Left kidney (tissue), 2 donors: ENCODE results near the gene ANKAR. TPM values are rescaled to one million over a fixed set of nuclear protein-coding genes. Genes with fewer than 3 reads are reported as not detected.
"Not testable (repeated sequence)": the region's sequence is repeated elsewhere in the genome, so short reads cannot be mapped to it uniquely, and the experiment has no call there.

Experiments
- DNase-seq: peaks from one replicate; pipeline ENCODE4 v3.0.0-alpha.2; 2013
- polyA plus RNA-seq: library from polyadenylated mRNA; unstranded; fragments of 120-200 nt; gene quantifications from one replicate; pipeline ENCODE4 v1.2.1, GENCODE V29; 2013; ENCODE audit not compliant: insufficient read length

Gene ANKAR
- polyA plus RNA-seq, 1 donor = 17.1 TPM

DNA sequence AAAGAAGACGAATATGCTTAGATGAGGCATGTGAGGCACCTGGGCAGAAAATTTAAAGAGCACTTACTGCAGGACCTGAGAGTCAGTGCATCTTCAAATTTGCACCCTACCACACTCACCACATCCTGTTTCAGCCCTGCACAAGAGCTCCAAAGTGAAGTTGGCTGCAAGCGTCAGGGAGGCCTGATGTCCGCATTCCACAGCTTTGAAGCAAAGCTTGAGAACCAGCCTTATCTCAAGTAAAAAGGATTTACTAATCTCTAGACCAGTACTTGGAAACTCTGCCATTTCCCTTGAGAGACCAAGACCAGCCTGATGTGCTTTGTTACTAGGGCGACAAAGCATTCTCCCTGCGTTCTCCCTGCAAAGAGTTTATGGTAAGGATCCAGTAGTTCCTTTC lies 16.6 kb upstream of the ANKAR start:
- DNase-seq = no peak

DNA sequence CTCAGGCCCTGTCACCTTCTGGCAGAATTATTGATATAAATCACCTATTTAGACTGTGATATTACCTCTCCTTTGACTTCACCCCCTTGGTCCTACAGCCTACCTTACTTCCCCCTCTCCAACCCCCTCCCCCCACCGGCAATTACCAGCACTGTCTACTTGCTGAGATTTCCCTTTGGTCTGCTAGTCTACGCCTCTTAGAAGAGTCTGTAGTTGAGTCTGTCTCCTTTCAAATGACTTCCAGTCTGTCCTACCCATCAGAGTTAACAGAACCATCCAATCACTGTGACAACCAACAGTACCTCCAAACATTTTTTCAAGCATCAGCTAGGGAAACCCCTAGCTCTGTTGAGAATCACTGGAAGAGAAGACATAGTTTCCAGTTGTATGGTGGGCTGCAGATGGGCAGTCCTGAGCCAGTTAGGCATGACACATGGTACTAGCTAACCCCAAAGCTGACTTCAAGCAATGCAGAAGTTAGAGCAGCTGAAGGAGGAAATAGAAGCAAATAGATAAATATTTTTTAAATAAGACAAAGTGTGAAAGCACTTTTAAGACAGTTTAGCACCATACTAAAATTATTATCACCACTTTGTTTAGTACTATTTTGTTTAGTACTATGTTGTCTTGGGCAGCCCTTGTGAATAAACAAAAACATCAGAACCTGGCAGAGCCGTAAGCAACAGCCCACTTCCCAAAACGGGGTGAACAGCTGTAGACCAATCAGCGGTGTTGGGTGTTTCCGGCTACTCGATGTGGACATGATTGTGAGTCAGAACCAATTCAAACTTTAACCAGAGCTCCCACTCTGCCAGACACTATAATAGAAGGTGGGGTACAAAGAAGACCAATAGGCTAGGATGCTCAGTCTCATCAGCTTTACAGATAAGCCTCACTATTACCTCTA lies 15.9 kb upstream of the ANKAR start:
- DNase-seq = no peak

DNA sequence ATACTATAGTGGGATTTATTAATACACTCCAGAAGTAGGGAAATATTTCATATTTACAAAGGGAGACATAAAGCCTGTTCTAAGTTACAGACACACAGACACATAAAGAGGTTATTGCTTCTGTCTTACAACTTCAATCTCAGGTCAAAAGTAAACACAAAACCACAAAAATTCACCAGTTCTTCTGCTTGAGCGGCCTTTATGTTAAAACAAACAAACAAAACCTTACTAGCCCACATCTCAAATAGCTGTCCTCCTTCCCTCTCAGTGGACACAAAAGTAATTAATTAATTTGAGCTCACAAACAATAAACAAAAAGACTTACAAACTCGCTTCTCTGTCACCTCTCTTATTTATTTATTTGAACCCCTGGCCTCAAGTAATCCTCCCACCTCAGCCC lies 14.7 kb upstream of the ANKAR start:
- DNase-seq = no peak

DNA sequence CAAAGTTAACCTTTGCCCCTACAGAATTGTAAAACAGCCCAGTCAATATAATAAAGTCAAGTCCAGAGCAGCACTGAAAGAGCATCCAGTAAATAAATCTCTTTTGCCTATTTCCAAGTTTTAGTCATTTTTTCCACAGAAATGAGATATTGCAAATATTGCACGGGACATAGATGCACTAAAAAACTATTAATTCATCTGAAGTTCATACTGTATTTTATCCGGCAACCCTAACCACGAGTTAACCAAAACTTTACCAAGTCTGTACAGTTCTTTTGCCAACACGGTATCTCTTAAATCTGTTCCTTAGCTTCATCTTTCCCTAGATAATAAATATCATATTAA lies 13.7 kb upstream of the ANKAR start:
- no peak for DNase-seq

DNA sequence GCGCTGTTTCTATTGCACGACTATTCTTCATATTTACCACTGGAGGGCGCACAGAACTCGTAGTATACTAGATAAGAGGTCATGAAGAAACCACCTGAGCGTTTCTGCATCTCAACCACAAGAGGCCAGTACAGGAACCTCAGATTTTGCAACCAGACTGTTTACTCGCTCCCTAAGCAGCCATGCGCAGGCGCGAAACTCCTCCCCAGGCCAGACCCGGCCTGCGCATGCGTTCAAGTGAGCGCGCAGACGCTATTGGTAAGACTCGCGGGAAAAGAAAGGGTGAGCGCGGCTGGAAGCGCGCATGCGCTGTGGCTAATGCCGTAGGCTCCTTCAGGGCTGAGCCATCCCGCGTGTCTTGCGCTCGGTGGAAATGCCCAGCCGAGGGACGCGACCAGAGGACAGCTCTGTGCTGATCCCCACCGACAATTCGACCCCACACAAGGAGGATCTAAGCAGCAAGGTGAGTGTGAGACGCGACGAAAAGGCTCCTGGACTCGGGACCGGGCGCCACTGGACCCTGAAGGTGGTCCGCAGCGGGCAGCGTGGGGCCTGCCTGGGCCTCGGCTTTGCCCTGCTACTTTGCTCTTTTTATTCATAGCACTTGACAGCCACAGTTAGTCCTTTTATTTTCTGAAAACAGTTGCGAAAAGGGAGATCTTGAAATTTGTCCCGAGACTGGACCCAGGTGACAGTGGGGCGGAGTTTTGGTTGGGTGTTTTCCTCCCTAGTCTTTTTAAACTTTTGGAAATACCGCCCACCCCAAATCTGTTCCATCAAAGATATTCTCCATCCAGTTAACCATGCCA lies 13.1 kb upstream of the ANKAR start, which contains the start of gene ASNSD1:
TSS of gene ASNSD1 (plus strand) at position 312 of the 809 bp plus-strand sequence. CDS start 4,674 bp downstream, outside the sequence.
- DNase-seq = peak; percentile 99

- DNase-seq = no peak
These were observed 12.5 kb upstream of the ANKAR start for GRCh38 chr2:189661957-189662321.

DNA sequence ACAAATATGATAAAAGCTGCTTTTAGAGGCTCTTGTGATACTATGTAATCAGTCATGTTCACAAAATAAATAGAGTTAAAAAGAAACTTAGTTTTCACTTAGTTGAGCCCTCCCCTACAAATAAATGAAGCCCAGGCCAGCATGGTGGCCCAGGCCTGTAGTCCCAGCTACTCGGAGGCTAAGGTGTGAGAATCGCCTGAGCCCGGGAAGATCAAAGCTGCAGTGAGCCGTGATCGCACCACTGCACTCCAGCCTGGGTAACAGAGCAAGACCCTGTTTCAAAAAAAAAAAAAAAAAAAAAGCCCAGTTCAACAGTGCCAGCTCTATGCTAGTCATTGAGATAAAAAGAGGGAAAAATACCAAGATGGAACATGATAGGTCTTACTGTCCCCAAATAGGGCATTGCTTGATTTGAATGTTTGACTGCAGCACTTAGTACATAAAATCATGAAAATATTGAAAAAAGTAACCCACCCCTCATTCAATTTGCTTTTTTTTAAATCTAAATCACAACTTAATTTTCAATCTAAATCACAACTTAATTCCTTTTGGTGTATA lies 11.7 kb upstream of the ANKAR start:
- no peak for DNase-seq

GRCh38 chr2:189663319-189663718 lies 11.2 kb upstream of the ANKAR start:
- DNase-seq = not testable (repeated sequence)

GRCh38 chr2:189669913-189670312 lies 4.6 kb upstream of the ANKAR start:
- DNase-seq = no peak

DNA sequence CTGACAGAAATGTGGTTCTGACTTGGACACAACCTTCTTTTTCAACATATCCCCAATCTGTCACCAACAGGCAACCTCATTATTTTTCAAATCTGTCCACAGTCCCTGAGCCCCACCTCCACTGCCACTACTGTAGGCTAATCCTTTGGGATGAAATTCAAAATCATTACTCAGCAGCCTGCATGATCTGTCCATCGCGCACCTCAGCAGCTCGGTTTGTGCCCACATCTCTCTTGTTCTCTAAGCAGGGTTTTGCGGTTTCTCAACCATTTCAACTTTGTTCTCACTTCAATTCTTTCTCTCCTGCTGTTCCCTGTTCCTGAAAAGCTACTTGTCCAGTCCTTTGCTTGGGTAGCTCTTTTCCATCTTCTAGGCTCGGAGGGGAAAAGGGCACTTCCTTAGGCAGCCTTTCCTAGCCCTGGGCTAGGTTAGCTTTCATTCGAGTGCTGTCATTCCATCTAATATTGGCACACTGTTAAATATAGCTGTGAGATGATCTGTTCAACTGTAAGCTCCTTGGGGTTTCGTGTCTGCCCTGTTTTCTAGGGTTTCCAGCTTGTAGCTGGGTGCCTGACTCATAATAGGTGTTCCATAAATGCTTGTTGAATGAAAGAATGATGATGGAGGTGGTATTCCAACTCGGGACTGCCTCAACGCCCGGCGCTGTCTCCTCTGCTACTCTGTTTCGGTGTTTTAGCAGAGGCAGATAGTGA lies 653 bp upstream of the ANKAR start:
- no peak for DNase-seq

- no peak for DNase-seq
These were observed 2.0 kb downstream of the ANKAR start for GRCh38 chr2:189676471-189676870.

GRCh38 chr2:189679226-189679625 lies 4.8 kb downstream of the ANKAR start:
- DNase-seq = no peak

DNA sequence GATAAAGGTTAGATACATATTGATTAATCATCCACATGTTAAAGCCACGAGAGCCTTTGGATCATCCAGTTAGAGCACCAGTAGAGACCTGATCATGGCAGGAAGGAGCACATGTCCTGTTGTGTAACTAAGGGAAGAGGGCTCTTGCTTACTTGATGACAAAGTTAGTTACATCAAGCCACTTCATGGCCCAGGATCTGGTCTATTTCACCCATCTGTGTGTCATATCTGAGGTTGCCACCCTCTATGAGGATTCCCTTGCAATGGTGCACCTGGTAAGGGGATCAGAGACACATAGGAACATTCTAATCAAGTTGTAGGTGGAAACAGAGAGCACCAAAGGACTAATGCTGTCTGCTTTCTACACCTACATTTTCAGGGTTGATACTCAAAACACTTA lies 6.7 kb downstream of the ANKAR start:
- DNase-seq = no peak

DNA sequence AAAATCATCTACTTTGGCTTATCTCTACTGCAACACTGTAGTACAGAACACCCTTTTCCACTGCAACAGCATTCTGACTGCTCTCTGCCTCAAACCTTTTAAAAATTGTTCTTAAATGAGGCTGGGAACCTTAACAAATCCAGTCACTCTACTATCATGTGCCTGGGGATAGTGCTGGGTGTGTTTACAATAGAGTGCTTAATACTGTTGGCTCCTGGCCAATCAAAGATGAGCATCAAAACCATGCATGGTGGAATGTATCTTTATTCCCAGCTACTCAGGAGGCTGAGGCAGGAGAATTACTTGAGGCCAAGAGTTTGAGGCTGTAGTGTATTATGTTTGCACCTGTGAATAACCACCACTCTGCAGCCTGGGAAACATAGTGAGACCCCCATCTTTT lies 7.4 kb downstream of the ANKAR start:
- DNase-seq = no peak

- DNase-seq = no peak
These were observed 8.9 kb downstream of the ANKAR start for GRCh38 chr2:189683348-189683747.

- no peak for DNase-seq
These were observed 10.3 kb downstream of the ANKAR start for GRCh38 chr2:189684811-189685210.

DNA sequence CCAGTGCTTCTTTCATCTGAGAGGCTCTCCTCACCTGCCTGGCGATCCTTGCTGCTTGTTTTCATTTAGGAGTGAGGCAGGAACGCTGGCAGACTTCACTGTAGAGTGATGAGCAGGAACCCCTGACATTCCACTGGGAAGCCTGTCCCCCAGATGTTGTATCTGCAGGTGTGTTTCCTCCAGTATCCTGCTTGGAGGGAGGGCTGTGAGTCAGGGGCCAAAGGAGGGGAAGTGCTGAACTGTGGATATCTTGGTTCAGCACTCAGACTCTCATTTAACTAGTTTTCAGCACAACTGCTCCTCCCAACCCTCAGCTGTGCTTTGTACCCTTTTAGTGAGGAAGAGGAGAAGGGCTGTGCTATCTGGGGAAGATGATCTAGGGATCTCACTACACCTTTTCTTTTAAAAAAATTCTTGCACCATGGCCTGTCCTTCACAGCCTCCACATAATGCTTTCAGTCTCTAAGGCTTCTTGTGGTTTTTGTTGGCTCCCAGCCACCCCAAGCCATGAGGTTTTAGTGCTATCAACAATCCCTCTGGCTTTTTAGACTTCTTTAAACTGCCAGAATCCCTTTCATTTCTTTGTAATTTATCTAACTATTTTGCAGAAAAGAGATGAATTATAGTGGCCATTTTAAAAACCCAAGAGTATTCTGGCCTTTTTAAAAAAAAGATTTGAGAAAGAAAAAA lies 11.2 kb downstream of the ANKAR start:
- DNase-seq = no peak

- not testable (repeated sequence) for DNase-seq
These were observed 13.3 kb downstream of the ANKAR start for GRCh38 chr2:189687796-189688195.

- DNase-seq = no peak
These were observed 21.8 kb downstream of the ANKAR start for GRCh38 chr2:189696223-189696622.

DNA sequence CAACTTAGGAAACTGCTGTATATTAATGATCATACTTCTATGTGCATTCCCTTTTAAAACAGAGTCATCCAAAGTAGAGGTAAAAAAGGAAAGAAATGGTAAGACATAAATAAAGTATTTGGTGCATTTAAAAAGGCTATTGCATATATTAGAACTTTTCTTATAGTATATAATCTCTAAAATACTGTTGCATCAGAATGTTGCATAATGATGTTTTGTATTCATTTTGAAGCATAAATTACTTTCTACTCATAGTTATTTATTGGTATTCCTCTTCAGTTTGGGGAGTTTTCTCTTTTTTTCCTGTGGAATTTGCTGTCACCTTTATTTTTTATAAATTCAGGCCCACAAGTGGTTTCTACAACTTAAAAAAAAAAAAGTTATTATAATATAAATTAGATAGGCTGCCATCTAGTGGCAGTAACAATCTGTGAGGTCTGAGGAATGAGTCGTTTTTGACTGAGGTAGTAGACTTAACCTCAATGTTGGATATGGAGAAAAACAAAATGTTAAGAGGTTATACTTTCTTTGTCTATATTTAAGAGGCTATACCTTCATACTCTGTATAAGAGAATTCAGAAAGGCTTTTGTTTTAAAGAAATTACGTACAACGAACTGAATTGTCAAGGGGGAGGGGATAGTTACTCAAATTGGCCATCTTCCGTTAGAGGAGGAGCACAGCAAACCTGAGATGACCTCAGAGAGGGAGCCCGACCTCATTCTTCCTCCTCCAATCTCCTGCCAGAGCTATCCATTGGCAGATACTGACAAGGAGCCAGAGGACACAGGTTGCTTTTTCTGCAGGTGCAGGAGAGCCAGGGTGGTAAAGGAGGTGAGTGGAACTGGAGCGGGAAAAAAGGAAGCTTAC lies 23.8 kb downstream of the ANKAR start:
- DNase-seq = peak; percentile 41

- DNase-seq = no peak
These were observed 26.2 kb downstream of the ANKAR start for GRCh38 chr2:189700681-189701080.
